Testis (tissue), 2 donors: Measurements from ENCODE around the gene SGMS2.

Experiments
- POLR2A ChIP-seq: fragments of 450-650 bp; IDR thresholded peaks from one replicate; pipeline ENCODE4 v1.6.1; 2017; ENCODE audit warnings: antibody characterized with exemption, mild to moderate bottlenecking, moderate library complexity
- TF ChIP-seq, protein P1 (sequence below), 3 experiments: fragments of 450-650 bp in 2 of 3; fragments of 200-600 bp in 1 of 3; sonication (generic) in 1 of 3; IDR thresholded peaks; one replicate each; pipeline ENCODE4 v1.5.1; 2016 to 2019; ENCODE audit warnings: antibody characterized with exemption in 3 of 3, mild to moderate bottlenecking in 2 of 3, moderate library complexity in 1 of 3

DNA sequence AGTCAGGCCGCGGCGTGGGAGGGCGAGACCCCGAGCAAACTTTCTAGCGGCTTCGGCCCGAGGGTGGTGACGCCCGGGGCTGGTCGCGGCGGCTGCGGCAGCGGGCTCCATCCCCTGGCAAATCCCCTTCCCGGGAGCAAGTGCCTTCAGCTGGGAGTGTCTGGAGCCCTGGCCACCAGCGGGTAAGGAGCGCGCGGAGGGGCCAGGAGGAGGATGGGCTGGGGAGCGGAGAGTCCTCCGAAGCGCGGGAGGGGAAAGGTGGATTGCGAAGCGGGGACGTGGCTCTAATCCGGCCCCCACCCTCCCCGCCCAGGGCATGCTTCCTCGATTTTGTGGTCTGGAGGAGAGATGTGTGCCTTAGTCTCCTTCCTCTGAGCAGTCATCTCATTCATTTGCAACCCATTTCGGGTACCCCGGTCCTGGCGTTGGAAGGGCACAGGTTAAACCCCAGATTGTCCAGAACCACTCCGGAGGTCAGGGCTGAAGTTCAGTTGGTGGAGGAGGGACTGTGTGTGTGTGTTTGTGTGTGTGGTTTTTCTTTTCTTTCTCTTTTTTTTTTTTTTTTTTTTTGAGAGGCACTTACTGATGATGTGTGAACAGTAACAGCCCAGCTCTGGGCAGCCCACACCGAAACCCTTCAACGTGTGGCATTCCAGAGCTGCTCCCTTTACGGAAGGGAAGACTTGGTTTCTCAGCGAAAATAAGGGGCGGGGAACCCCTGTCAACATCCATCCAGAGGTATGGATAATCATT lies 516 bp downstream of the SGMS2 start:
- TF ChIP-seq, protein P1, sequence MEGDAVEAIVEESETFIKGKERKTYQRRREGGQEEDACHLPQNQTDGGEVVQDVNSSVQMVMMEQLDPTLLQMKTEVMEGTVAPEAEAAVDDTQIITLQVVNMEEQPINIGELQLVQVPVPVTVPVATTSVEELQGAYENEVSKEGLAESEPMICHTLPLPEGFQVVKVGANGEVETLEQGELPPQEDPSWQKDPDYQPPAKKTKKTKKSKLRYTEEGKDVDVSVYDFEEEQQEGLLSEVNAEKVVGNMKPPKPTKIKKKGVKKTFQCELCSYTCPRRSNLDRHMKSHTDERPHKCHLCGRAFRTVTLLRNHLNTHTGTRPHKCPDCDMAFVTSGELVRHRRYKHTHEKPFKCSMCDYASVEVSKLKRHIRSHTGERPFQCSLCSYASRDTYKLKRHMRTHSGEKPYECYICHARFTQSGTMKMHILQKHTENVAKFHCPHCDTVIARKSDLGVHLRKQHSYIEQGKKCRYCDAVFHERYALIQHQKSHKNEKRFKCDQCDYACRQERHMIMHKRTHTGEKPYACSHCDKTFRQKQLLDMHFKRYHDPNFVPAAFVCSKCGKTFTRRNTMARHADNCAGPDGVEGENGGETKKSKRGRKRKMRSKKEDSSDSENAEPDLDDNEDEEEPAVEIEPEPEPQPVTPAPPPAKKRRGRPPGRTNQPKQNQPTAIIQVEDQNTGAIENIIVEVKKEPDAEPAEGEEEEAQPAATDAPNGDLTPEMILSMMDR (IDR thresholded peaks at IDR 0.05): no peak
- TF ChIP-seq POLR2A: no peak
